Naive thymus-derived CD4-positive, alpha-beta T cell (primary cell): Measurements from ENCODE around the gene C2orf80. TPM values are rescaled to one million over a fixed set of nuclear protein-coding genes. Genes with fewer than 3 reads are reported as not detected.

Source experiments
- ATAC-seq: fragments of 150-1000 bp; cut with Tn5 transposase; 2 replicates; pipeline ENCODE4 v1.10.0; 2021; ENCODE audit warnings: mild to moderate bottlenecking, moderate library complexity
- CTCF ChIA-PET: fragments of 350-600 bp; sonication (Branson Sonifier 250); formaldehyde crosslinking; loops from one replicate; lab custom pipeline; 2021; ENCODE audit warnings: antibody characterized with exemption; lab: Charles Lee
- POLR2A ChIA-PET: fragments of 350-600 bp; sonication (Branson Sonifier 250); formaldehyde crosslinking; loops from one replicate; lab custom pipeline; 2021; ENCODE audit warnings: antibody characterized with exemption, inconsistent platforms; lab: Charles Lee
- DNase-seq, 9 donors: peaks; one replicate each; pipeline versions ENCODE4 v3.0.0 to v3.0.0-alpha.2; 2020 to 2022; ENCODE audit warnings: mixed read lengths in 1 of 9
- H3K27ac ChIP-seq: one replicate; pipeline ENCODE4 v1.7.0; 2013; ENCODE audit warnings: mild to moderate bottlenecking, low read depth, low read length, moderate library complexity
- H3K27me3 ChIP-seq, 2 donors: one replicate each; pipeline ENCODE4 v1.7.0; 2013; ENCODE audit warnings: low read length in 2 of 2, mild to moderate bottlenecking in 2 of 2, moderate library complexity in 2 of 2; ENCODE audit not compliant: control insufficient read depth in 2 of 2, insufficient read depth in 2 of 2
- H3K36me3 ChIP-seq, 3 experiments: 1 replicate in 2 of 3; 2 replicates in 1 of 3; pipeline ENCODE4 v1.7.0; 2013; ENCODE audit warnings: low read length in 3 of 3, mild to moderate bottlenecking in 3 of 3, moderate library complexity in 1 of 3; ENCODE audit not compliant: insufficient read depth in 3 of 3, control insufficient read depth in 2 of 3
- H3K4me1 ChIP-seq, 2 donors: one replicate each; pipeline ENCODE4 v1.7.0; 2013; ENCODE audit warnings: low read length in 2 of 2, mild to moderate bottlenecking in 2 of 2, moderate library complexity in 1 of 2; ENCODE audit not compliant: control insufficient read depth in 2 of 2, insufficient read depth in 2 of 2
- H3K4me3 ChIP-seq: 2 replicates; pipeline ENCODE4 v1.7.0; 2013; ENCODE audit warnings: mild to moderate bottlenecking, low read length
- H3K9me3 ChIP-seq, 3 experiments: 1 replicate in 2 of 3; 2 replicates in 1 of 3; pipeline ENCODE4 v1.7.0; 2013; ENCODE audit warnings: low read length in 3 of 3; ENCODE audit not compliant: control insufficient read depth in 2 of 3
- H3K27ac Mint-ChIP-seq, 9 donors: one replicate each; pipeline ENCODE4 v1.8.0; 2020 to 2022; ENCODE audit warnings: mixed read lengths in 9 of 9, mild to moderate bottlenecking in 8 of 9, moderate library complexity in 5 of 9, inconsistent platforms in 2 of 9
- H3K27me3 Mint-ChIP-seq, 5 donors: one replicate each; pipeline ENCODE4 v1.8.0; 2021 to 2022; ENCODE audit warnings: mixed read lengths in 5 of 5, mild to moderate bottlenecking in 1 of 5
- H3K36me3 Mint-ChIP-seq, 5 donors: one replicate each; pipeline ENCODE4 v1.8.0; 2020 to 2022; ENCODE audit warnings: mixed read lengths in 5 of 5, mild to moderate bottlenecking in 3 of 5, inconsistent platforms in 1 of 5
- H3K4me1 Mint-ChIP-seq, 7 donors: one replicate each; pipeline ENCODE4 v1.8.0; 2020 to 2022; ENCODE audit warnings: mixed read lengths in 7 of 7, mild to moderate bottlenecking in 3 of 7, inconsistent platforms in 1 of 7
- H3K4me3 Mint-ChIP-seq, 10 donors: one replicate each; pipeline ENCODE4 v1.8.0; 2020 to 2022; ENCODE audit warnings: mild to moderate bottlenecking in 10 of 10, mixed read lengths in 10 of 10, moderate library complexity in 6 of 10, inconsistent platforms in 2 of 10
- H3K9me3 Mint-ChIP-seq, 11 donors: one replicate each; pipeline ENCODE4 v1.8.0; 2020 to 2022; ENCODE audit warnings: mixed read lengths in 11 of 11, mild to moderate bottlenecking in 4 of 11, inconsistent platforms in 1 of 11, moderate library complexity in 1 of 11
- intact Hi-C, 2 donors: fragments of 100-400 bp; cut with micrococcal nuclease; formaldehyde crosslinking; loops; one replicate each; pipeline ENCODE4 v1.15.1; 2023
- polyA plus RNA-seq, 2 donors: library from polyadenylated mRNA; unstranded; fragments of 300-500 nt; fragmentation: Illumina TruSeq; gene quantifications; one replicate each; pipeline ENCODE4 v1.2.3, GENCODE V29; 2021
- total RNA-seq, 6 experiments: library from RNA in 5 of 6; stranded (reverse) in 5 of 6; gene quantifications; 1 replicate in 5 of 6; 2 replicates in 1 of 6; pipeline ENCODE4 v1.2.3 and lab custom pipeline; 2021 to 2026

Gene C2orf80
- total and polyA plus RNA-seq, 7 experiments from 2014 or later = not detected

- peaks cover 4 to 12% (median 8%) of the 10 kb centered on the region in 5 donors for H3K27me3 Mint-ChIP-seq
- no peak for DNase-seq
- Histone ChIP-seq H3K9me3 (no peaks in the 10 kb centered on the region), H3K4me3 (no peak overlapping the region), H3K27me3 (no peaks in the 10 kb centered on the region), H3K27ac (no peak overlapping the region), H3K4me1 (no peaks in the 10 kb centered on the region), H3K36me3 (no peaks in the 10 kb centered on the region)
- intact Hi-C loops = no loop called here
- peaks cover 0 to 13% (median 5%) of the 10 kb centered on the region in 5 donors for H3K36me3 Mint-ChIP-seq
- peaks cover 0 to 26% (median 10%) of the 10 kb centered on the region in 11 donors for H3K9me3 Mint-ChIP-seq
- H3K4me1 Mint-ChIP-seq = no peaks in the 10 kb centered on the region
- no peak overlapping the region for H3K4me3 Mint-ChIP-seq
- no peak for ATAC-seq
- POLR2A ChIA-PET = no interaction called here
- CTCF ChIA-PET = no interaction called here
- H3K27ac Mint-ChIP-seq = no peak overlapping the region
Measured at GRCh38 chr2:208150094-208150493, 39.7 kb downstream of the C2orf80 start.

- intact Hi-C loops = no loop called here
- no peak for ATAC-seq
- Histone ChIP-seq H3K4me3 (no peak overlapping the region), H3K4me1 (no peaks in the 10 kb centered on the region), H3K27ac (no peak overlapping the region), H3K36me3 (no peaks in the 10 kb centered on the region), H3K27me3 (no peaks in the 10 kb centered on the region), H3K9me3 (no peaks in the 10 kb centered on the region)
- Mint-ChIP-seq H3K36me3 (peaks cover 0 to 13% (median 5%) of the 10 kb centered on the region in 5 donors), H3K9me3 (peaks cover 0 to 26% (median 10%) of the 10 kb centered on the region in 11 donors), H3K27ac (no peak overlapping the region), H3K4me3 (no peak overlapping the region), H3K4me1 (no peaks in the 10 kb centered on the region), H3K27me3 (peaks cover 3 to 15% (median 7%) of the 10 kb centered on the region in 5 donors)
- POLR2A ChIA-PET = no interaction called here
- DNase-seq = no peak
- CTCF ChIA-PET = no interaction called here
Measured at GRCh38 chr2:208148803-208149202, 41.0 kb downstream of the C2orf80 start.

- H3K4me1 ChIP-seq = no peaks in the 10 kb centered on the region
- intact Hi-C loops = no loop called here
- H3K36me3 ChIP-seq = no peaks in the 10 kb centered on the region
- POLR2A ChIA-PET = no interaction called here
- DNase-seq (no peak), ATAC-seq (no peak)
- no peaks in the 10 kb centered on the region for H3K4me1 Mint-ChIP-seq
- no peaks in the 10 kb centered on the region for H3K9me3 ChIP-seq
- CTCF ChIA-PET = no interaction called here
- peaks cover 0 to 26% (median 10%) of the 10 kb centered on the region in 11 donors for H3K9me3 Mint-ChIP-seq
- no peak overlapping the region for H3K27ac ChIP-seq
- H3K27me3 ChIP-seq = no peaks in the 10 kb centered on the region
- no peak overlapping the region for H3K4me3 Mint-ChIP-seq
- H3K36me3 Mint-ChIP-seq = peaks cover 0 to 13% (median 5%) of the 10 kb centered on the region in 5 donors
- peaks cover 3 to 15% (median 7%) of the 10 kb centered on the region in 5 donors for H3K27me3 Mint-ChIP-seq
- no peak overlapping the region for H3K4me3 ChIP-seq
- H3K27ac Mint-ChIP-seq = no peak overlapping the region
Measured at GRCh38 chr2:208147759-208148158, 42.1 kb downstream of the C2orf80 start.

GRCh38 chr2:208147008-208147407 lies 42.8 kb downstream of the C2orf80 start:
- no peaks in the 10 kb centered on the region for H3K9me3 ChIP-seq
- DNase-seq (no peak), ATAC-seq (no peak)
- no peak overlapping the region for H3K4me3 Mint-ChIP-seq
- no peak overlapping the region for H3K27ac Mint-ChIP-seq
- no peaks in the 10 kb centered on the region for H3K4me1 ChIP-seq
- no peaks in the 10 kb centered on the region for H3K27me3 ChIP-seq
- CTCF ChIA-PET = interaction anchor here (0.6 kb wide), 1 partner anchor 1545 kb away, joined by 4 read pairs; no protein-coding TSS in a partner anchor
- H3K9me3 Mint-ChIP-seq = peaks cover 0 to 19% (median 10%) of the 10 kb centered on the region in 11 donors
- intact Hi-C loops = no loop called here
- H3K4me3 ChIP-seq = no peak overlapping the region
- H3K27me3 Mint-ChIP-seq = peaks cover under 1 to 15% (median 4%) of the 10 kb centered on the region in 5 donors
- no peaks in the 10 kb centered on the region for H3K36me3 ChIP-seq
- peaks cover 0 to 13% (median 5%) of the 10 kb centered on the region in 5 donors for H3K36me3 Mint-ChIP-seq
- no peaks in the 10 kb centered on the region for H3K4me1 Mint-ChIP-seq
- H3K27ac ChIP-seq = no peak overlapping the region
- POLR2A ChIA-PET = no interaction called here

GRCh38 chr2:208146006-208146405 lies 43.8 kb downstream of the C2orf80 start, which contains the start of gene CRYGB:
CRYGB (minus strand) TSS chr2:208146158; CDS start chr2:208146120, 38 bp downstream.
- Histone ChIP-seq H3K4me3 (no peak within 1 kb of the TSS), H3K9me3 (no peaks in the 10 kb centered on the region), H3K36me3 (no peaks in the 10 kb centered on the region), H3K27me3 (no peaks in the 10 kb centered on the region), H3K27ac (no peak within 1 kb of the TSS), H3K4me1 (no peaks in the 10 kb centered on the region)
- no peak for ATAC-seq
- no peak for DNase-seq
- Mint-ChIP-seq H3K27me3 (peaks cover 0 to 15% (median 3%) of the 10 kb centered on the region in 5 donors), H3K36me3 (peaks cover 0 to 7% (median 5%) of the 10 kb centered on the region in 5 donors), H3K4me3 (no peak within 1 kb of the TSS), H3K27ac (no peak within 1 kb of the TSS), H3K9me3 (peaks cover 0 to 10% (median 7%) of the 10 kb centered on the region in 11 donors), H3K4me1 (no peaks in the 10 kb centered on the region)
- ChIA-PET POLR2A (no interaction called here), CTCF (no interaction called here)
- intact Hi-C loops = no loop called here

GRCh38 chr2:208142925-208143799 lies 46.7 kb downstream of the C2orf80 start:
- Mint-ChIP-seq H3K4me3 (no peak overlapping the region), H3K9me3 (peaks cover 0 to 13% (median under 1%) of the 10 kb centered on the region in 11 donors), H3K36me3 (peaks cover 0 to under 1% (median 0%) of the 10 kb centered on the region in 5 donors), H3K4me1 (no peaks in the 10 kb centered on the region), H3K27ac (no peak overlapping the region), H3K27me3 (peaks cover 0 to 7% (median 0%) of the 10 kb centered on the region in 5 donors)
- intact Hi-C loops = no loop called here
- H3K27ac ChIP-seq = no peak overlapping the region
- H3K4me1 ChIP-seq = no peaks in the 10 kb centered on the region
- no peaks in the 10 kb centered on the region for H3K36me3 ChIP-seq
- no peak for ATAC-seq
- no peaks in the 10 kb centered on the region for H3K9me3 ChIP-seq
- DNase-seq = no peak
- POLR2A ChIA-PET = no interaction called here
- CTCF ChIA-PET = no interaction called here
- no peak overlapping the region for H3K4me3 ChIP-seq
- no peaks in the 10 kb centered on the region for H3K27me3 ChIP-seq
